ENCODE results near the gene CGNL1.

CGNL1 gene

GRCh38 chr15:57580428-57580827 lies 204.1 kb downstream of the CGNL1 start:
- DNase-seq = no peak

DNA sequence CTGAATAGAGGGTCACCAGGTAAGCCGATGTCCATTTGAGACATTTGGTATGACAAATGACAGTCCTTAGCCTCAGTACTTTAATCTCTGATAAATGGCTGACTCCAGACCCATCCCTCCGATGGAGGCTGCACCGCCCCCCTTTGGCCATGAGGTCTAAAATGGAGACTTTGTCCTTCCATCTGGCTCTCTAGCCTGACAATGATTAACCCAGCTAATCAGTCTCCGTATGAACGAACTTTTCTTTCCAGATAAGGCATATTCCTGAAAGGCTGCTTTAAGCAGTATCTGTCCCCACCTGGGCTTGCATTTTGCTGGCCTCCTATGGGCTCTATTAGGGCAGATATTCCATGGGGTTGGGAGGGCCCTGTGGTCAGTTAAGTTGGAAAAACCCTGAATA lies 204.6 kb downstream of the CGNL1 start:
- DNase-seq = no peak

- DNase-seq = no peak
Measured at GRCh38 chr15:57582090-57582489, 205.8 kb downstream of the CGNL1 start.

DNA sequence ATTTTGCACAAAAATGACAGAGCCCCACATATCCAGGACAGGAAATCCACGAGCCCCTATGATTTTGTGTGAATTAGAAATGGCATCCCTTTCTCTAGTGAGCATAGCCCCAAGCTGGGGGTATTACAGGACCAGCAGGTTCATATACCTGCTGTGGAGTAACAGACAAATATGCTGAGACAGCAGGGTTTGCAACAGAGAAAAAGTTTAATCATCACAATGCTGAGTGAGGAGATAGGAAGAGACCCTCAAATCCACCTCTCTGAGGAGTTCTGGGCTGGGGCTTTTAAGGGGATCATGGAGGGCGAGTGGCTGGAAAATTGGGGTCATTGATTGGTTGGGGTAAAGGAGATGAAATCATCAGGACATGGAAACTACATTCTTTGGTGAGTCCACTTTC lies 207.0 kb downstream of the CGNL1 start:
- no peak for DNase-seq

DNA sequence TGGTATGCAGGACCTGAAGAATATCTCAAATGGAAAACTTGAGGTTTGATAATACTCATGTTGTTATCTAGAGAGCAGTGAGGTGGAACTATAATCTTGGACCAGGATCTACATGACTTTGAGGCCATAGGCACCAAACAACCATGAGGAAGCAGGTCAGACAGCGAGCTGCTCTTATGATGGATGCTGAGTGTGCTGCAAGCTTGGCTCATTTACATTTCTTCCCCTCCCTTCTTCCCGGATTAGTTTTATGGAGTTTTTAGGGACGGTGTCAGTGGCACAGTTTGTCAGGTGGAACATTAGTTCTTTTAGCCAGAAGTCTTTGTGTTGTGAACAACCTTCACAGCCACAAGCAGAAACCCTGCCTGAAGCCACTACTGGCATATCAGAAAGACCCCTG lies 207.4 kb downstream of the CGNL1 start:
- no peak for DNase-seq

DNA sequence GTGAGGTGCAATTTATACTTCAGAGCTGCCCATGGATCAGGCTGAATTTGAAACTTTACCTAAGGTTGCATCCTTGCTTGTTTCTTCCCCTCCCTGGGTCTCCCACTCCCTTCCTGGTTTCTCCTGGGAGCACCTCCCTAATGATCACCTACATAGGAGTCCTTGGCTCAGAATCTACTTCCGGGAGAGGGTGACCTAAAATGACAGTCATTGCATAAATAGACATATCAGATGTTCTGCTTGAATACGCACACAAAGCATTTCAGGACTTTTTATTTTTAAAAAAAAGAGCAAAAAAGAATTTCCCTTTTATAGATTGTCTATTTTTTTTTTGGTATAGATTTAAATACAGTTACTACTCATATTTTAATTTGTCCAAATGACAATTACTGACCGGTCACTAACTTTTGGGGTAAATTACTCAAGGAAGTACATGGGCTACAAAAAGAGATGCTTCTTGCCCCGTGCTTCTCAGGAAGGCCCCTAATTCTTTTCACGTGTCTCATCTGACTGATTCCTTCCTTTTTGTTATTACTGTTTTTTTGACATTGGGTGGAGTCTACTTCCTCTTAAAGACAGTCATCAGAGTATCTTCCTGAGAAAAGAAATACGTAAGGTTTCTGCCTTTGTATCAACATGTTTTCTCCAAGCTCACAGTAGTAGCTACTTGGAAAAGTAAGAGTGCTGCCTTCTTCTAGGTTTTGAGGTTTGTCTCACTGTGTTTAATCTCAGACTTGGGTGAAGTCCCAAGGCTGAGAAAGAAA lies 210.5 kb downstream of the CGNL1 start:
- DNase-seq = no peak

- no peak for DNase-seq
Measured at GRCh38 chr15:57589281-57589680, 213.0 kb downstream of the CGNL1 start.

- no peak for DNase-seq
Measured at GRCh38 chr15:57589754-57590153, 213.4 kb downstream of the CGNL1 start.

DNA sequence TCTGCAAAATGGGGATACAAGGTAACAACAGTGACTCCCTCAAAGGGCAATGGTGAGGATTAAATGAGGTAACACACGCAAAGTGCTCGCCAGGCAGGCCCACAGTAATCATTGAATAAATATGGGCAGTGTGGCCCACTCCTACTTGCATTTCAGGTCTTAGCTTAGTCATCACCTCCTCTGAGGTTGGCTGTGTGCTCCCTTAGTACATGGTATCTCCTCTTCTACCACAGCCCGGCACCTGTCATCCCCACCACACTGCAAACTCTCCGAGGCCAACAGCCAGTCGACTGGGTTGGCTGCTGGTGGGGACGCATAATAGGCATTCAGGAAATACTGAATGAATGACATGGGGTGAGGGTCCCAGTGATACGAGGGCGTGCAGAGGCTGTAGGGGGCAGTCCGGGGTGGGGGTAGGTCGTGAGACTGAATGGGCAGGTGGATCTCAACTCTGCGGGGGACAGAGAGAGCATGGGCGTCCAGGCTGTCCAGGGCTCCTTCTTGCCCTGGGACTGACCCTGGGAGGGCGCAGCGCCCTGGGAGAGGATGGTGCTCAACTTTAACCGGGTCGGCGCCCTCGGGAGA lies 215.0 kb downstream of the CGNL1 start:
- no peak for DNase-seq

GRCh38 chr15:57591822-57592367 lies 215.6 kb downstream of the CGNL1 start, which contains the start of gene MYZAP:
Gene MYZAP, plus strand, starts transcription at chr15:57591904. Its CDS starts 131 bp downstream, at chr15:57592035.
- peak; percentile 64 for DNase-seq

DNA sequence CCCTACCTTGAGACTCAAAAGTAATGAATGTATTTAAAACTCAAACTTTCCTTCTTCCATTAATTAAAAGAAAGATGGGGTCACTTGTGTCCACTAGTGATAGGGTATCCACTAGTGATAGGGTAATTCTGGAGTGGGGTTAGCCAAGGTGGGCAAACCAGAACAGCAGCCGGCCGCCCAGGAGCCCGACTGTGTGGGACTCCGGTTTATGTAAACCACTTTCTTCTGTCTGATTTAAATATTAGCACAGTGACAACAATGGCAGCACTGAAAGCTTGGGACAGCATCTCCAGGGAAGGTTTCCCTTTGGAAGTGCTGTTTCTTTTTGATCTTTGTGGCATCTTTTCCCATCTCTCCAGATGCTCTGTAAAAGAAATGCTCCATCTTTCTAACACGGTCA lies 216.1 kb downstream of the CGNL1 start:
- DNase-seq = no peak

GRCh38 chr15:57592836-57593420 lies 216.6 kb downstream of the CGNL1 start:
- no peak for DNase-seq

DNA sequence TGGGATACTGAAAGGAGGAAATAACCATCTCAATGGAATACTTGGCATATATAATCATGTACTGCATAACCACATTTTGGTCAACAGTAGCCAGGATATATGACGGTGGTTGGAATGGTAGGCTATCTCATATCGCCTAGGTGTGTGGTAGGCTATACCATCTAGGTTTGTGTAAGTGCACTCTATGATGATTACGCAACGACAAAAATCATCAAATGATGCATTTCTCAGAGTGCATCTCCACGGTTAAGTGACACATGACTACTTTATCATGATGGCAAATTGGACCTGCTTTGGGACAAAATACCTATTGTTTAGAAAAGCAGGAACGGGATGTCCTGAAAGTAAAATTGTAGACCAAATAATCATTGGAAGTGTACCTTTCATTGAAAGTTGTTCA lies 218.2 kb downstream of the CGNL1 start:
- no peak for DNase-seq

GRCh38 chr15:57595011-57595866 lies 218.9 kb downstream of the CGNL1 start:
- DNase-seq = no peak

DNA sequence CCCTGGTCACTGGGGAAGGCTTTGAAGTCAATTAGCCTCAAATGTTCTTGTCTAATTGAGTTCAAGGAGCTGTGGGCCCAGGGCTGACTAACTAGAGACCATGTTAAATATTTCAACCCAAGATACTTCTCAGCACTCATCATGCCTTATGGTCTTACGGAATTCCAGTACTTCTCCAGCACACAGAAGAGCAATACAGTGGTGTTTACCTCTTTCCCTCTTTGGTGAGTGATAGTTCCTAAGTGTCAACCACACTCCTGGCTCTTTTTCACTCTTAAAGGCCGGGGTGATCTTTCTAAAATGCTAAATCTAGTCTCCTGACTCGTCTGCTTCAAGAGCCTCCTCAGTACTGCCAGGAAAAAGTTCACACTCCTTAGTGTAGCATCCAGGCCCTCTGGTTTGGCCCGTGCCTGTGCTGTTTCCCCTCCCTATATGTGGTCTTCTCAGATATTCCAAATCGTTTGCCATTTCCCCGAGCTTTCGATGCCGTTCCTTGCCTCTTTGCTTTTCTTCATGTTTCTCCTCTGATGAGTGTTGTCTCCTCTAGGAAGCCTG lies 220.1 kb downstream of the CGNL1 start:
- no peak for DNase-seq

DNA sequence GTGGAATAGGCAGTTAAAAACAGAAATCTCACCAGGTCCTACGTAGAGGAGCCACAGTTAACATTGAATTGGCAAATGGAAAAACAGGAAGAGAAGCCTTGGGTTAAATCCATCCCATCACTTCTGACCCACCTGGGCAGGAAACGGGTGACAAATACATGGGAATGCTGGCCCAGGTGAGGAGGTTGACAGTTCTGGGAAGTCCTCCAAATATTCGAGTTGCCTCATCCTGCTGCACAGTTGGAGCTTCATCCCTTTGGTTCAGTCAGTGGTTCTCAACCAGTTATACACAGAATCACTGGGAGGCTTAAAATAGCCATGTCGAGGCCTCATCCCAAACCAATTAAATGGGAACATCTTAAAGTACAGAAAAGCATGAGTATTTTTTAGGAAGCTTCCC lies 220.7 kb downstream of the CGNL1 start:
- no peak for DNase-seq

GRCh38 chr15:57597431-57597830 lies 221.1 kb downstream of the CGNL1 start:
- DNase-seq = no peak

GRCh38 chr15:57598346-57598745 lies 222.0 kb downstream of the CGNL1 start:
- DNase-seq = no peak

GRCh38 chr15:57599296-57599810 lies 223.0 kb downstream of the CGNL1 start:
- DNase-seq = no peak

DNA sequence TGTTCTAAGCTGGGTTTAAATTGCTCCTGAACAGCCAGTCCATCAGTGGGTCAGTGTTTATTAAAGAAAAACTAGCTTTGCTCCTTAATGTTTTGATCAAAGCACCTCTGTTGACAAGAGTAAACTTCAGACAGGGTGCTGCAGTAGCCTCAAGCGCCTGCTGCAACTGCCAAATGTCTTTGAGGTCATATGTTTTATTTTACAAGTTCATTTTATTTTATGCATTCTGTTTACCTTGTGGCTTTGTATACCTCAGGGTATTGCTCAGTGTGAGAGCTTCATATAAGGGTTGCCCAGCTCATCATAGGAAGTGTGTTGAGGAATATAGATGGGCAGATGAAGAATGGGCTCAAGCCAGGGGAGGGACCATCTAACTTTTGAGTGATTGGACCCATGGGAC lies 223.9 kb downstream of the CGNL1 start:
- no peak for DNase-seq

Measured in activated naive CD4-positive, alpha-beta T cell treated with anti-CD3 and anti-CD28 coated beads, Interleukin-2, amount 50 U/mL, for 16 hours (primary cell).